WERI-Rb-1 (cell line): ENCODE measurements around the gene LMAN2.

Source experiments
- DNase-seq: peaks from one replicate; pipeline ENCODE4 v3.0.0-alpha.2; 2020
- H3K27ac ChIP-seq: fragments of 250-450 bp; sonication (Bioruptor Pico); 2 replicates; pipeline ENCODE4 v1.5.1; 2020; ENCODE audit warnings: mild to moderate bottlenecking, moderate library complexity
- H3K27me3 ChIP-seq: fragments of 250-450 bp; sonication (Bioruptor Pico); 2 replicates; pipeline ENCODE4 v1.5.1; 2021; ENCODE audit warnings: mild to moderate bottlenecking, low read depth, moderate library complexity; ENCODE audit not compliant: insufficient read depth, severe bottlenecking
- H3K36me3 ChIP-seq: fragments of 250-450 bp; sonication (Bioruptor Pico); 2 replicates; pipeline ENCODE4 v1.5.1; 2020; ENCODE audit warnings: mild to moderate bottlenecking, moderate library complexity
- H3K4me3 ChIP-seq: 2 replicates; pipeline ENCODE4 v1.5.1; 2011; ENCODE audit warnings: low read depth, mild to moderate bottlenecking, control low read depth, low read length
- H3K9me3 ChIP-seq: fragments of 250-450 bp; sonication (Bioruptor Pico); 2 replicates; pipeline ENCODE4 v1.5.1; 2021; ENCODE audit warnings: mild to moderate bottlenecking, moderate library complexity; ENCODE audit not compliant: severe bottlenecking
- CTCF ChIP-seq: IDR thresholded peaks from 2 replicates; pipeline ENCODE4 v1.5.1; 2011; ENCODE audit warnings: low read depth, mild to moderate bottlenecking, control low read depth, inconsistent platforms, low read length

Gene LMAN2

GRCh38 chr5:177351392-177352329 is at the start of gene LMAN2:
TSS of gene LMAN2 (minus strand) at chr5:177351668. CDS start at chr5:177351647, 21 bp downstream.
- Histone ChIP-seq H3K9me3 (no peaks in the 10 kb centered on the region), H3K4me3 (peak within 1 kb of the TSS; percentile 93), H3K27me3 (no peaks in the 10 kb centered on the region), H3K36me3 (no peaks in the 10 kb centered on the region; the same call in 1 of the 2 replicates), H3K27ac (peak within 1 kb of the TSS; percentile 86)
- no peak for TF ChIP-seq CTCF
- DNase-seq = peak; percentile 84

GRCh38 chr5:177399997-177400868 is 48.8 kb upstream of the LMAN2 start, which contains the start of gene PFN3:
TSS of gene PFN3 (minus strand) at chr5:177400661. CDS start at chr5:177400576, 85 bp downstream.
- Histone ChIP-seq H3K4me3 (no peak within 1 kb of the TSS), H3K27ac (no peak within 1 kb of the TSS), H3K27me3 (no peaks in the 10 kb centered on the region), H3K9me3 (no peaks in the 10 kb centered on the region), H3K36me3 (no peaks in the 10 kb centered on the region)
- no peak for DNase-seq
- no peak for TF ChIP-seq CTCF

GRCh38 chr5:177397875-177398390 is 46.5 kb upstream of the LMAN2 start:
- no peak for DNase-seq
- Histone ChIP-seq H3K36me3 (no peaks in the 10 kb centered on the region), H3K27me3 (no peaks in the 10 kb centered on the region), H3K4me3 (no peak overlapping the region), H3K9me3 (no peaks in the 10 kb centered on the region), H3K27ac (no peak overlapping the region)
- no peak for TF ChIP-seq CTCF

- no peak for DNase-seq
- Histone ChIP-seq H3K4me3 (no peak overlapping the region), H3K27me3 (no peaks in the 10 kb centered on the region), H3K9me3 (no peaks in the 10 kb centered on the region), H3K36me3 (no peaks in the 10 kb centered on the region), H3K27ac (no peak overlapping the region)
- TF ChIP-seq CTCF = no peak
These were observed 45.3 kb upstream of the LMAN2 start for GRCh38 chr5:177396807-177397206.

GRCh38 chr5:177396078-177396477 is 44.6 kb upstream of the LMAN2 start:
- Histone ChIP-seq H3K27ac (no peak overlapping the region), H3K27me3 (no peaks in the 10 kb centered on the region), H3K9me3 (no peaks in the 10 kb centered on the region), H3K36me3 (no peaks in the 10 kb centered on the region), H3K4me3 (no peak overlapping the region)
- DNase-seq = no peak
- TF ChIP-seq CTCF = no peak
